ENCODE results near the gene FGF14. TPM values are rescaled to one million over a fixed set of nuclear protein-coding genes. Genes with fewer than 3 reads are reported as not detected.

FGF14 gene
- total and polyA plus RNA-seq, 2 donors (not counting 1 experiment from before 2014, with no cell fraction given): under 0.01 TPM; not detected in 1

GRCh38 chr13:101712026-101712348 lies 689.9 kb downstream of the FGF14 start:
- POLR2A ChIA-PET: no interaction called here
- no peak for TF ChIP-seq CTCF (IDR thresholded peaks at IDR 0.05)
- TF ChIP-seq EZH2 (IDR thresholded peaks at IDR 0.05; ENCODE audit: borderline replicate concordance, insufficient read depth, low read depth, low read length, poor library complexity, severe bottlenecking): no peak
- DNase-seq: no peak
- no CpG with 5 or more reads among the region's 2 CpGs for WGBS (ENCODE audit: insufficient coverage)
- Histone ChIP-seq H3K4me2 (replicated peaks; ENCODE audit: low read depth, low read length, poor library complexity, severe bottlenecking) (no peak overlapping the region), H3K27ac (ENCODE audit: low read length in 2 of 2) (no peak overlapping the region), H3K36me3 (replicated peaks in 1 of 2; ENCODE audit: control extremely low read depth in 1 of 2, control insufficient read depth in 1 of 2, extremely low read depth in 1 of 2, insufficient read depth in 2 of 2, low read length in 1 of 2) (no peaks in the 10 kb centered on the region), H3K9ac (ENCODE audit: low read length) (no peak overlapping the region), H3K79me2 (ENCODE audit: control insufficient read depth, insufficient read depth, low read length) (no peaks in the 10 kb centered on the region), H2AFZ (ENCODE audit: insufficient read depth, low read depth, low read length, poor library complexity, severe bottlenecking) (no peak overlapping the region), H3K4me3 (ENCODE audit: control extremely low read depth in 1 of 5, extremely low read depth in 1 of 5, insufficient read depth in 1 of 5, low read depth in 2 of 5, low read length in 4 of 5) (no peak overlapping the region), H3K9me3 (ENCODE audit: control extremely low read depth in 1 of 3, control insufficient read depth in 2 of 3, insufficient read depth in 1 of 3, low read length in 2 of 3) (no peaks in the 10 kb centered on the region), H4K20me1 (ENCODE audit: control insufficient read depth, insufficient read depth, low read length, poor library complexity, severe bottlenecking) (no peaks in the 10 kb centered on the region), H3K27me3 (replicated peaks in 1 of 4; ENCODE audit: control extremely low read depth in 1 of 4, control insufficient read depth in 3 of 4, insufficient read depth in 4 of 4, low read length in 3 of 4) (no peaks in the 10 kb centered on the region), H3K4me1 (ENCODE audit: control insufficient read depth in 2 of 2, insufficient read depth in 2 of 2, low read length in 2 of 2) (no peaks in the 10 kb centered on the region)
- Mint-ChIP-seq H3K27ac (no peak overlapping the region), H3K4me1 (no peaks in the 10 kb centered on the region), H3K4me3 (no peak overlapping the region), H3K9me3 (ENCODE audit: insufficient read depth) (no peaks in the 10 kb centered on the region), H3K27me3 (peaks cover 3% of the 10 kb centered on the region)
- CTCF ChIA-PET: no interaction called here
- intact Hi-C loops (cut with micrococcal nuclease): no loop called here
- no peak for ATAC-seq (ENCODE audit: low read depth)

GRCh38 chr13:101711307-101712025 lies 690.4 kb downstream of the FGF14 start:
- Histone ChIP-seq H3K4me2 (replicated peaks; ENCODE audit: low read depth, low read length, poor library complexity, severe bottlenecking) (no peak overlapping the region), H3K79me2 (ENCODE audit: control insufficient read depth, insufficient read depth, low read length) (no peaks in the 10 kb centered on the region), H3K27ac (ENCODE audit: low read length in 2 of 2) (no peak overlapping the region), H4K20me1 (ENCODE audit: control insufficient read depth, insufficient read depth, low read length, poor library complexity, severe bottlenecking) (no peaks in the 10 kb centered on the region), H3K4me1 (ENCODE audit: control insufficient read depth in 2 of 2, insufficient read depth in 2 of 2, low read length in 2 of 2) (no peaks in the 10 kb centered on the region), H3K27me3 (replicated peaks in 1 of 4; ENCODE audit: control extremely low read depth in 1 of 4, control insufficient read depth in 3 of 4, insufficient read depth in 4 of 4, low read length in 3 of 4) (peaks cover 0 to 3% (median 0%) of the 10 kb centered on the region in 4 experiments), H3K9ac (ENCODE audit: low read length) (no peak overlapping the region), H3K9me3 (ENCODE audit: control extremely low read depth in 1 of 3, control insufficient read depth in 2 of 3, insufficient read depth in 1 of 3, low read length in 2 of 3) (no peaks in the 10 kb centered on the region), H3K4me3 (ENCODE audit: control extremely low read depth in 1 of 5, extremely low read depth in 1 of 5, insufficient read depth in 1 of 5, low read depth in 2 of 5, low read length in 4 of 5) (no peak overlapping the region), H3K36me3 (replicated peaks in 1 of 2; ENCODE audit: control extremely low read depth in 1 of 2, control insufficient read depth in 1 of 2, extremely low read depth in 1 of 2, insufficient read depth in 2 of 2, low read length in 1 of 2) (no peaks in the 10 kb centered on the region), H2AFZ (ENCODE audit: insufficient read depth, low read depth, low read length, poor library complexity, severe bottlenecking) (no peak overlapping the region)
- intact Hi-C loops (cut with micrococcal nuclease): no loop called here
- ChIA-PET POLR2A (no interaction called here), CTCF (no interaction called here)
- no peak for TF ChIP-seq CTCF (IDR thresholded peaks at IDR 0.05)
- TF ChIP-seq EZH2 (IDR thresholded peaks at IDR 0.05; ENCODE audit: borderline replicate concordance, insufficient read depth, low read depth, low read length, poor library complexity, severe bottlenecking): no peak
- WGBS (ENCODE audit: insufficient coverage): no CpG with 5 or more reads among the region's 2 CpGs
- H3K4me3 Mint-ChIP-seq: no peak overlapping the region
- H3K4me1 Mint-ChIP-seq: no peaks in the 10 kb centered on the region
- no peaks in the 10 kb centered on the region for H3K9me3 Mint-ChIP-seq (ENCODE audit: insufficient read depth)
- H3K27ac Mint-ChIP-seq: no peak overlapping the region
- ATAC-seq (ENCODE audit: low read depth) (no peak), DNase-seq (no peak)
- H3K27me3 Mint-ChIP-seq: peaks cover 3% of the 10 kb centered on the region

Data from B cell (primary cell).